GM23248 (cell line): ENCODE measurements around the gene CHST3.

Experiments used
- EZH2 ChIP-seq: fragments of 200-600 bp; sonication (generic); IDR thresholded peaks from 2 replicates; pipeline ENCODE4 v1.6.1; 2018; ENCODE audit warnings: antibody characterized with exemption, mild to moderate bottlenecking; ENCODE audit not compliant: insufficient read depth, poor library complexity, severe bottlenecking
- EZH2phosphoT487 ChIP-seq: fragments of 200-600 bp; sonication (generic); IDR thresholded peaks from 2 replicates; pipeline ENCODE4 v1.6.1; 2018; ENCODE audit warnings: antibody characterized with exemption, moderate library complexity, mild to moderate bottlenecking, low read depth; ENCODE audit not compliant: insufficient read depth

DNA sequence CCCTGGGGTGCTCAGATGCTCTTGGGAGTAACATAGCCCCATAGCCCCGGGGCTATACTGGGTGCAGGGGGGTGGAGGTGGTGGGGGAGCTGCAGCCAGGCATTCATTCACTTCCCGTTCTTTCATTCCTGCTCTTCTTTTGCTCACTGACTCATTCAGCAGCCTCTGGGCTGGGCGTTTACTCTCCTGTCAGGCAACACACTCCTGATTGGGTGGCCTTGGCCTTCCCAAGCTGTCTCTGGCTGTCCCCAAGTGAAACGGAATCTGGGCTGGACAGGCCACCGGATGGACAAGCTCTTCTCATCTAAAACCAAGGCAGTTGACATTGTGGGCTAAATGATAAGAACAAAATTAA lies 34.6 kb downstream of the CHST3 start:
- TF ChIP-seq EZH2 (no peak), EZH2phosphoT487 (no peak)
